A673 (cell line): ENCODE results near the gene WDR41.

Source experiments
- EZH2 ChIP-seq: fragments of 200-600 bp; sonication (generic); IDR thresholded peaks from 2 replicates; pipeline ENCODE4 v1.6.1; 2017; ENCODE audit warnings: borderline replicate concordance, low read depth, mild to moderate bottlenecking, mixed read lengths, antibody characterized with exemption, low read length; ENCODE audit not compliant: poor library complexity, severe bottlenecking
- TF ChIP-seq, protein P1 (sequence below): fragments of 300-800, 200-600 bp; sonication (generic); conservative IDR thresholded peaks from 2 replicates; pipeline ENCODE4 v1.5.1; 2017; ENCODE audit warnings: low read depth, mild to moderate bottlenecking, antibody characterized with exemption, low read length, moderate library complexity, mixed read lengths

DNA sequence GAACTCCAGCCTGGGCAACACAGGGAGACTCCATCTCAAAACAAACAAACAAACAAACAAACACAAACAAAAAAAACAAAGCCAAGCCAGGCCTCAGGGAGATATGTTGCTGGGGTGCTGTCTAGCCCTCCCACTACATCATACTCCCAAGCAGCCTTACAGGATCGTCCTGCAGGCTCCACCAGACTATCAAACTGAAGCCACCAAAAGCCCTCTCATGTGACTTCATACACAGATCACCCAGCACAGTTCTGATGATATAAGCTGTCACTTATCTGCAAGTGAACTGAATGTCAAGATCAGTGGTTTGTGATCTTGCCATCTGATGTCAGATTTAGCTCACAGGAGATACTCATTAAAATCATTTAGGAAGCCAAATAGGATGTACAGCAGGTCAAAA lies 43.3 kb downstream of the WDR41 start:
- TF ChIP-seq, protein P1, sequence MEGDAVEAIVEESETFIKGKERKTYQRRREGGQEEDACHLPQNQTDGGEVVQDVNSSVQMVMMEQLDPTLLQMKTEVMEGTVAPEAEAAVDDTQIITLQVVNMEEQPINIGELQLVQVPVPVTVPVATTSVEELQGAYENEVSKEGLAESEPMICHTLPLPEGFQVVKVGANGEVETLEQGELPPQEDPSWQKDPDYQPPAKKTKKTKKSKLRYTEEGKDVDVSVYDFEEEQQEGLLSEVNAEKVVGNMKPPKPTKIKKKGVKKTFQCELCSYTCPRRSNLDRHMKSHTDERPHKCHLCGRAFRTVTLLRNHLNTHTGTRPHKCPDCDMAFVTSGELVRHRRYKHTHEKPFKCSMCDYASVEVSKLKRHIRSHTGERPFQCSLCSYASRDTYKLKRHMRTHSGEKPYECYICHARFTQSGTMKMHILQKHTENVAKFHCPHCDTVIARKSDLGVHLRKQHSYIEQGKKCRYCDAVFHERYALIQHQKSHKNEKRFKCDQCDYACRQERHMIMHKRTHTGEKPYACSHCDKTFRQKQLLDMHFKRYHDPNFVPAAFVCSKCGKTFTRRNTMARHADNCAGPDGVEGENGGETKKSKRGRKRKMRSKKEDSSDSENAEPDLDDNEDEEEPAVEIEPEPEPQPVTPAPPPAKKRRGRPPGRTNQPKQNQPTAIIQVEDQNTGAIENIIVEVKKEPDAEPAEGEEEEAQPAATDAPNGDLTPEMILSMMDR, result no peak
- TF ChIP-seq EZH2, result no peak
